SK-N-MC (cell line): Measurements from ENCODE around the gene DENND1C.

Source experiments
- EZH2 ChIP-seq: fragments of 200-600 bp; sonication (generic); IDR thresholded peaks from one replicate; pipeline ENCODE4 v1.6.1; 2017; ENCODE audit warnings: antibody characterized with exemption
- FOXP2 ChIP-seq: optimal IDR thresholded peaks from 2 replicates; pipeline ENCODE3; 2011; ENCODE audit warnings: mild to moderate bottlenecking, moderate library complexity; ENCODE audit not compliant: insufficient read depth; ENCODE audit errors: extremely low read length, control extremely low read depth
- POLR2AphosphoS5 ChIP-seq: IDR thresholded peaks from 2 replicates; pipeline ENCODE4 v1.6.1; 2012; ENCODE audit warnings: mild to moderate bottlenecking, low read depth, low read length, borderline replicate concordance

DNA sequence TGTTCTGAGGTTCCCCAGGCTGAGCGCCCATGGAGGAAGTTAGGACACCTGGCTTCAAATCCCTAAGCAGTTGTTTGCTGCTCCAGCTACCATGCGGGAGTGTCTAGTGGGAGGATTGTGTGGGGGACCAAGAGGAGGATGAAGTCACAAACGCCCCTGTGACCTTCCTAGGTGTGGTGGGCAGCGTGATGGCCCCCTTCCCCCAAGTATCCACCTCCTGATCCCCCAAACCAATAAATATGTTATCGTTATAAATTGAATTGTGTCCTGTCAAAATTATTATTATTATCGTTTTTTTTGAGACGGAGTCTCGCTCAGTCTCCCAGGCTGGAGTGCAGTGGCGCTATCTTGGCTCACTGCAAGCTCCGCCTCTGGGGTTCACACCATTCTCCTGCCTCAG, 47.9 kb downstream of the DENND1C start, which contains the start of gene SLC25A41:
- TF ChIP-seq EZH2 = no peak
- no peak for TF ChIP-seq POLR2AphosphoS5
- TF ChIP-seq FOXP2 = no peak
